Activated gamma-delta T cell treated with Interleukin-2 at 50 U/mL for 16 hours (primary cell): ENCODE data around the gene ACOXL.

Experiments
- DNase-seq: peaks from one replicate; pipeline ENCODE4 v3.0.0-alpha.2; 2020

The ACOXL gene

DNA sequence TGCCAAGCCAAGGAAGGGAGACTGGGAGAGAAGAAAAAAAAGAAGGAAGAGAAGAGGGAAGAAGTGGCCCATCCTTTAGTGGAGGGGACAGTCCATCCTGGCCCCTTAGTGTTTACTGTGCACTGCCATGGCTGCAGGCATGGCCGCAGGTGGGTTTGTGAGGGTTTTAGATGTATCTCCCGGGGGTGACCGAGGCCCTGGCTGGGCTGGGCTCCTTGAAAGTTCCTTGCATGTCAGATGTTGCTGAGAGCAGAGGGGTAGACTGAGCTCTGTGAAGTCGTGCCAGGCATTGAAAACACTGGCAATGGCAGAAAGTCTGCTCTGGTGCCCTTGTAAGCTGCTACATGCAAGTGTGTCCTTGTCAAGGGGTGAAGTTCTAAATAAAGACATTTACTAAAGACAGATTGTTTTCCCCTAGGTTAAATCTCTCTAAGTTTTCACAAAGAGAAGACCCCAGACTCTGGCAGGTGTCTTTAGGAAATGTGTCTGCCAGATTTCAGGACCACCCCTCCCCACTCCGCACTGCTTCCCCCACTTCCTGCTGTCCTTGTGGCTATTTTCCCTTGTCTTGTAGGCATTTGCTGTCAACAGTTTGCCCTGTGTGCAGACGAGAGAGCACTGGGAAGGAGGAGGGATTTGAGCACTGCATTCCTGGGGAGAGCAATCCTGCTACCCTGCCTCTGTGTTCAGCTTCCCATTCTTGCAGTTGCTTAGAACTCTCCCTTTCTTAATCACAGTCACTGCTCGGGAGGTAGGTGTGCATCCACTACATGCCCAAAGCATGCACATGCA is 68.4 kb downstream of the ACOXL start:
- no peak for DNase-seq

GRCh38 chr2:110802208-110802932 is 70.0 kb downstream of the ACOXL start:
- no peak for DNase-seq

GRCh38 chr2:110804433-110804832 is 72.1 kb downstream of the ACOXL start:
- no peak for DNase-seq

DNA sequence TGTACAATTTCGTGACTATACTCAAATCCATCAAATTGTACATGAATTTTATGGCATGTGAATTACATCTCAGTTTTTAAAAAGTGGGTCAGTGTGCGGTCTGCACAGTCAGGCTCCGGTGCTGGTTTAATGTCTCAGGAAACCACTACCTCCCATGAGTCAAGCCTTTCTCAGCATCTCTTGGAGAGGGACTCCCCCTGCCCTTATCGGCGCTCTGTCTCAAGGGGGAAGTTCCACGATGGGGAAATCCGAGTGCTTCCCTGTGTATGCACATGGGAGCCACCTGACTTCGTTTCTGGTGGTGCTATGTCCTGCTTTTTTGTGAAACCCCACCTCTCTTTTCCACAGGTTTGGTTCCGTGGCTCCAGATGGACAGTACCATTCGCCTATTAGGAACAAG is 72.5 kb downstream of the ACOXL start:
- DNase-seq, result peak; percentile 48

GRCh38 chr2:110805894-110806452 is 73.6 kb downstream of the ACOXL start:
- DNase-seq, result no peak

GRCh38 chr2:110807522-110807921 is 75.1 kb downstream of the ACOXL start:
- no peak for DNase-seq

DNA sequence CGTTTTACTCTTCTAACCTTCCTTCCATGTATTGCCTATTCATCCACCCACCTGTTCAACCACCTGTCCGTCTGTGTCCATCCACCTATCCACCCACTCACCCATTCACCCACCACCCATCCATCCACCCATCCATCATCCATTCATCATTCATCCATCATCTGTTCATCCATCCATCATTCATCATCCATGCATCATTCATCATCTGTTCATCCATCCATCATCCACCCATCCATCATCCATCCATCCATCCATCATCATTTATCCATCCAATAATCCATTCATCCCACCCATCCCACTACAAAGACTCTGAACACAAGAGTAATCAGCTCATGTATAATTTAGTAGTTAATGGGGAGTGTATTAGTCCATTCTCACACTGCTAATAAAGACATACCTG is 78.0 kb downstream of the ACOXL start:
- DNase-seq, result no peak

GRCh38 chr2:110812726-110813645 is 80.6 kb downstream of the ACOXL start:
- DNase-seq, result no peak

GRCh38 chr2:110813896-110814295 is 81.5 kb downstream of the ACOXL start:
- no peak for DNase-seq

DNA sequence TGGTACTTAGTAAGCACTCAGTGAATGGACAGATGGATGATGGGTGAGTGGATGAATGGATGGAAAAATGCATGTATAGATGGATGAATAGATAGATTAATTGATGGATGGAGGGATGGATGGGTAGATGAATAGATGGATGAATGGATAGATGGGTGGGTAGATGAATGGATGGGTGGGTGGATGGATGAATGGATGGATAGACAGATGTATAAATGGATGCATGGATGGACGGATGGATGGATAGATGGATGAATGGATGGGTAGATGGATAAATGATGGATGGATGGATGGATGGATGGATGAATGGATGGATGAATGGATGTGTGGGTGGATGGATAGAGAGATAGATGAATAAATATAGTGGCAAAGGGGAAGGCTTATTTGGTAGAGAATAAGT is 83.6 kb downstream of the ACOXL start:
- DNase-seq, result no peak

DNA sequence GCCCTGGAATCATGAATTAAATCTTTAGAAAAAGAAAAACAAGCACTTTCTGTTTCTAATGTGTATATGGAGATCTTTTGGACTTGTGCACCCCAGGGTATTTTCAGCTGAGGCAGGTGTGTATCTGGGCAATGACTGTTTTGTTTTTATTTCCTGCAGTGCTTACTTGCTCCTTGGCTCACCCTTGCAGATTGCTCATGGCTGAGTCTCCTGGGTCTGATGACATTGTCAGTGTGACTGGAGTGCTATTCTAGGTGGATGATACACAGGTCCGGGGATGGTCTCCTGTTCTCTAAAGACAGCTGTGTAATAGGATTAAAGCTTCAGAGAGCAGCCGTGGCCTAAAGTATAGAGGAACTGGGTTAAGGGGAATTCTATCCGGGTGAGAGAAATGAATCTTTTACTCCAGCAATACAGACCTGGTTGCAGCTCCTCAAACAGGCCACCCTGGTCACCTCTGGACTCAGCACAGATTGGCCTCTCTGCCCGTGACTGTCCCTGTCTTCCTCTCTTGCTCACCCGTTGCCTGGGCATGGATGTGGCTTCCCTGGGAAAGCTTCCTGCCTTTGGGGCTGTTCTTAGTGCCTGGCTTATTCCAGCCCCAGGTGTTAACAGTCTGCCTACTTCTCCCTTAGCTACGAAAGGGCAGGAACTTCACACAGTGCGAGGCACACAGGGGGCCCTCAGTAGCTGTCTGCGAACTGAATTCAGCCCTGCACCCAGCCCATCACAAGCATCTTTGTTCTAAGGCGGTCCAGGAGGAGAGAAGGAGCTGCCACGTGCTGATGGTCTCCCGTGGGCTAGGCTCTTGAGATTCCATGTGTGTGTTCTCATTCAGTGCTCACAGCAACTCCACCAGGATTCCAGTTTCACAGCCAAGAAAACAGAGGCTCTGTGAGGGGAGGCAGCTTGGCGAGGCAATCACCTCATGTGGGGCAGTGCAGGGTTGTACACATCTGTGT is 84.3 kb downstream of the ACOXL start:
- DNase-seq, result no peak

DNA sequence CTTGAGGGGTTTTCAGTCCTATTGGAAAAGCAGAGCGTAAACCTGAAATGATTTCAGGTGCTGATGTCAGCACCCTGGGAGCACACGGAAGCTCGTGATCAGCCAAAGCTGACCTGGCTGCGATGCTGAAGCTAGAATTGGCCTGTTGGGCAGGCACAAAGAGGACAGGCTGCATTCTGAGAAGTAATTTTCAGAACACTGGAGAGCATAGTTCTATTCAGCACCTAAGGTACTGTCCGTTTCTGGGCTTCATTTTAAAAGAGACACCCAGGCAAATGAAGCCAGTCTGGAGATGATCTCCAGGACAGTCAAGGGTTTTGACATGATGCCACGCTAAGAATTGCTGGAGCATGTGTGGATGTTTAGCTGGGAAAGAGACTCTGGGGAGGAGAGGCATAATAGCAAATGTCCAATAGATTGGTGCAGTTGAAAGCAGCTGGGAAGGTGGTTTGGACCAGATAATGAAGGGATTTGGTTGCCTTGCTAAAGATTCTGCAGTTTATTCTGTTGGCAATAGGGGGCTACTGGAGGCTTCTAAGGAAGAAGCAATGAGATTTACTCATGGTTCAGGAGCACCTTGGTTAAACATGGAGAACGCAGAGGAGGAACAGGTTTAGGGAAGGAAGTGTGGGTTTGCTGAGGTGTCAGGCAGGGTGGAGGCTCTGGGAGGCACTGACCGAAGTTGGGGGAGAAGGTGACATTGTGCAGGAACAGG is 86.6 kb downstream of the ACOXL start:
- DNase-seq, result no peak

- no peak for DNase-seq
These were observed 87.3 kb downstream of the ACOXL start for GRCh38 chr2:110819711-110820110.

GRCh38 chr2:110820128-110820527 is 87.8 kb downstream of the ACOXL start:
- DNase-seq, result no peak

GRCh38 chr2:110823165-110823564 is 90.8 kb downstream of the ACOXL start:
- DNase-seq, result no peak

GRCh38 chr2:110827511-110827910 is 95.1 kb downstream of the ACOXL start:
- no peak for DNase-seq

- no peak for DNase-seq
These were observed 96.0 kb downstream of the ACOXL start for GRCh38 chr2:110828330-110828729.

- no peak for DNase-seq
These were observed 97.2 kb downstream of the ACOXL start for GRCh38 chr2:110829413-110830146.

GRCh38 chr2:110832740-110833139 is 100.4 kb downstream of the ACOXL start:
- DNase-seq, result no peak

DNA sequence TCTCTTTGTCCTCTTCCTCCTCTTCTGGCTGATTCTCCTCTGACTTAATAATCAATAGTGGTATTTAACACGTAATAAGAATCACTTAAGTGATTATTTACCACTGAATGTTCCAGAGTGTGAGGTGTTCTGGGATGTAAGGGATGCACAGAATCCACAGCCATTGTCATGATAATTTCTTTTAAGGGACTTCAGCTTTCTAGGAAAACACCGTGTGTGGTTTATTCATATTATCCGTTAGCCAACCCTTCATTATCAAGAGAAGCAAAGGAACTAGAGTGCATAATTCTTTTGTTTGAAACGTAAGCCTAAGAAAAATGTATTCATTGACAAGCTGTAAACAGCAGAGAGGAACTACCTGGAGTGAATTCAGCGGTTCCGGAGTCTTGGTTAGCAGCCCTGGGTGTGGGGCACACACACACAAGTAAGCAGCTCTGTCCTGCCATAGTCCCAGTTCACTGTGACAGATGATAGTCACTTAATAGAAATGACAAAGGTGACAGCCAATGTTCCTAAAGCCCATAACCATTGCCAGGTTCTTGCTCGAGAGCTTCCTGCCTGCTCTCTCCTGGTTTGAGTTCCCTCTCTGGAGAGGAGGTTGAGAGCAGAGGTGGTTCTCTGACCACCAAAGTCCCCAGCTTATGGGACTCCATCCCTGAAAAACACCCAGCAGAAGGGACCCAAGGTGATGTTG is 101.9 kb downstream of the ACOXL start:
- DNase-seq, result no peak
